GM23338 (cell line): ENCODE measurements around the gene CDYL. TPM values are rescaled to one million over a fixed set of nuclear protein-coding genes. Genes with fewer than 3 reads are reported as not detected.

Experiments
- ATAC-seq: fragments of 200-7000 bp; cut with Tn5 transposase; 3 replicates; pipeline ENCODE4 v1.9.1; 2020
- DNase-seq: peaks from one replicate; pipeline ENCODE4 v3.0.0-alpha.2; 2015; ENCODE audit warnings: low spot score
- H2AFZ ChIP-seq: fragments of 200-600 bp; sonication (generic); 2 replicates; pipeline ENCODE4 v1.8.0; 2016; ENCODE audit warnings: antibody characterized with exemption, mild to moderate bottlenecking, moderate library complexity
- H3F3A ChIP-seq: fragments of 200-600 bp; sonication (generic); replicated peaks from 2 replicates; pipeline ENCODE4 v1.8.0; 2017; ENCODE audit warnings: antibody characterized with exemption, mixed run types, low read depth
- H3K27ac ChIP-seq: fragments of 200-600 bp; sonication (generic); 2 replicates; pipeline ENCODE4 v1.6.1; 2016; ENCODE audit warnings: low read depth
- H3K27me3 ChIP-seq: fragments of 200-600 bp; sonication (generic); 2 replicates; pipeline ENCODE4 v1.8.0; 2016; ENCODE audit warnings: mild to moderate bottlenecking, mixed run types, moderate library complexity; ENCODE audit not compliant: insufficient read depth
- H3K36me3 ChIP-seq: fragments of 200-600 bp; sonication (generic); 2 replicates; pipeline ENCODE4 v1.8.0; 2016; ENCODE audit warnings: mild to moderate bottlenecking; ENCODE audit not compliant: insufficient read depth
- H3K4me1 ChIP-seq: fragments of 200-600 bp; sonication (generic); 2 replicates; pipeline ENCODE4 v1.8.0; 2016; ENCODE audit warnings: mild to moderate bottlenecking, moderate library complexity; ENCODE audit not compliant: insufficient read depth
- H3K4me2 ChIP-seq: fragments of 200-600 bp; sonication (generic); 2 replicates; pipeline ENCODE4 v1.7.1; 2017; ENCODE audit warnings: mixed run types
- H3K4me3 ChIP-seq: fragments of 200-600 bp; sonication (generic); 2 replicates; pipeline ENCODE4 v1.6.1; 2016; ENCODE audit warnings: mixed run types
- H3K79me2 ChIP-seq: fragments of 200-600 bp; sonication (generic); replicated peaks from 2 replicates; pipeline ENCODE4 v1.8.0; 2017; ENCODE audit warnings: mild to moderate bottlenecking; ENCODE audit not compliant: insufficient read depth
- H3K9me2 ChIP-seq: fragments of 200-600 bp; sonication (generic); 2 replicates; pipeline ENCODE4 v1.8.0; 2017; ENCODE audit not compliant: insufficient read depth
- H4K20me1 ChIP-seq: fragments of 200-600 bp; sonication (generic); replicated peaks from 2 replicates; pipeline ENCODE4 v1.8.0; 2017; ENCODE audit warnings: mild to moderate bottlenecking; ENCODE audit not compliant: insufficient read depth
- H3K27ac Mint-ChIP-seq: 2 replicates; pipeline ENCODE4 v1.8.0; 2020; ENCODE audit warnings: inconsistent platforms, mild to moderate bottlenecking, moderate library complexity, mixed read lengths
- H3K27me3 Mint-ChIP-seq: 3 replicates; pipeline ENCODE4 v1.8.0; 2022; ENCODE audit warnings: low read depth, mild to moderate bottlenecking, moderate library complexity, mixed read lengths, inconsistent platforms; ENCODE audit not compliant: insufficient read depth, poor library complexity
- H3K36me3 Mint-ChIP-seq: 3 replicates; pipeline ENCODE4 v1.8.0; 2021; ENCODE audit warnings: low read depth, mild to moderate bottlenecking, inconsistent platforms, moderate library complexity, mixed read lengths
- H3K4me1 Mint-ChIP-seq: 3 replicates; pipeline ENCODE4 v1.8.0; 2020; ENCODE audit warnings: mild to moderate bottlenecking, inconsistent platforms, mixed read lengths
- H3K4me3 Mint-ChIP-seq: 3 replicates; pipeline ENCODE4 v1.8.0; 2021; ENCODE audit warnings: moderate library complexity, mild to moderate bottlenecking, inconsistent platforms, mixed read lengths
- H3K9me3 Mint-ChIP-seq: 3 replicates; pipeline ENCODE4 v1.8.0; 2020; ENCODE audit warnings: moderate library complexity, mild to moderate bottlenecking, inconsistent platforms, mixed read lengths
- CREB1 ChIP-seq: fragments of 250-450 bp; sonication (Bioruptor Pico); IDR thresholded peaks from 2 replicates; pipeline ENCODE4 v1.5.0; 2020; ENCODE audit warnings: low read depth, mild to moderate bottlenecking, moderate library complexity
- CTCF ChIP-seq, 2 experiments: fragments of 200-600 bp in 1 of 2; sonication (generic) in 1 of 2; conservative IDR thresholded peaks; 2 replicates each; pipeline versions ENCODE4 v1.5.1 to v1.6.1; 2016 to 2017; ENCODE audit warnings: antibody characterized with exemption in 2 of 2, low read depth in 2 of 2, mild to moderate bottlenecking in 2 of 2, moderate library complexity in 1 of 2
- EZH2phosphoT487 ChIP-seq: fragments of 200-600 bp; sonication (generic); IDR thresholded peaks from one replicate; pipeline ENCODE4 v1.8.1; 2018; ENCODE audit warnings: antibody characterized with exemption; ENCODE audit not compliant: unreplicated experiment
- POLR2AphosphoS5 ChIP-seq: IDR thresholded peaks from 2 replicates; pipeline ENCODE4 v1.6.1; 2016; ENCODE audit warnings: antibody characterized with exemption, low read depth
- ZNF331 ChIP-seq: fragments of 250-450 bp; sonication (Bioruptor Pico); IDR thresholded peaks from 2 replicates; pipeline ENCODE4 v1.5.0; 2020; ENCODE audit warnings: low read depth, mild to moderate bottlenecking, moderate library complexity
- ZNF462 ChIP-seq: fragments of 250-450 bp; sonication (Bioruptor Pico); IDR thresholded peaks from 2 replicates; pipeline ENCODE4 v1.5.0; 2020; ENCODE audit warnings: mild to moderate bottlenecking, moderate library complexity
- polyA plus RNA-seq: library from polyadenylated mRNA; unstranded; fragments of >200 nt; fragmentation: Nextera tagmentation; extraction: Ambion mirVana; gene quantifications from 2 replicates; pipeline ENCODE4 v1.2.1, GENCODE V29; 2016
- total RNA-seq: library from RNA; depleted of rRNA; stranded (reverse); fragments of >200 nt; shearing (Covaris generic); gene quantifications from 2 replicates; pipeline ENCODE4 v1.2.3, GENCODE V29; 2014

The CDYL gene
- total and polyA plus RNA-seq, 2 experiments from 2014 or later: 67.2 to 128 TPM

DNA sequence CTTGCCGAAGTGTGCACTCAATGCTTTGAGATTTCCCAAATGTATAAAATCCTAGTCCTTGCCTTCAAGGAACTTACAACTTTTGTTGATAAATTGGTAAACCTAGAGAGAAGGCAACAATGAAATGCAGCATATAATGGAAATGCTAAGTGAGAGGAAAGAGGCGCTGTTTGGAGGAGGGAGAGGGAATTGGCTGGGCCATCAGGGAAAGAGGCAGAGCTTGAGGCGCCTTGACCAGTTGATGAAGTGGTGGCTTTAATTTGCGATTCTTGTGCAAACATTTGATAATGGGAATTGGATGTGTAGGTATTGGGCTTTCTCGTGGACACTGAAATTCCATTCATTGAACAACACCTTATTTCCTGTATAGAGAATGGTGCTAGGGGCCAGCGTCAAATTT, 1.9 kb upstream of the CDYL start (continued):
- TF ChIP-seq ZNF462 (CRISPR knock-in tag): no peak
- TF ChIP-seq CTCF (conservative IDR thresholded peaks at IDR 0.05; ENCODE audit: low read depth in 2 of 2): no peak; a peak in 1 of 4 replicates
- TF ChIP-seq CREB1 (CRISPR knock-in tag): no peak
- no peak for TF ChIP-seq ZNF331 (CRISPR knock-in tag)
- no peak for TF ChIP-seq EZH2phosphoT487

DNA sequence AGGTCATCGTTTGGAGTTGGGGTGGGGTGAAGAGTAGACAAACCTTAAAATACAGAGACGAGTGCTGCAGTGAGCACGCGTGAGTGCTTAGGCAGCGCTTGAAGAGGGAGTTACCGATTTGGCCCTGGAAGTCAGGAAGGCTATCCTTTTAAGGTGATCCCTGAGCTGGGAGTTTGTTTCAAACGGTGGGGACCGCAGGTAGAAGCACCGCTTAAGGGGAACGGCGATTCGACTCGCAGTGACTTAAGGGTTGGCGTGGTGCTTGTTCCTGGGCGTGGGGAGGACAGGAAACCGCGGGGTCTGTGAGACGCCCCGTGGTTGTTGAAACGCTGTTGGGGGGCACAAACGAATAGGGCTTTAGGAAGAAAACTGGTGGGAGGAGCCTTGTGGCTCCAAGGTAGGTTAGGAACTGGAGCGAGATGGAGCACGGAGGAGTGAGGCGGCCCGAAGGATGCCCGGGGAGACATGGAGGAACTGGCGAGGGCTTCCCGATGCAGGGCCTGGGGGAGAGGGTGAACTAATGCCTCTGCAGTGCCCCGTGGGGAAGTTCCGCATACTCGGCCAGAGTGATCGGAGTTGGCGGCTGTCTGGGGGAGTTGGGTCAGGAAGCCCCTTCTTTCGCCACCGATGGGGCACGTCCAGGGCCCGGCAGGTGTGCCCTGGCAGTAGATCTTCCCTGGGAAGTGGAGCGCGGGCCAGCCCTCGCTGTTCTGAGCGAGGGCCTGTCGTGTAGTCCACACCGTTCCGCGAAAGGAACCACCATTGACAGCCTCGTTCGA, 1.3 kb upstream of the CDYL start:
- H3K9me2 ChIP-seq: no peaks in the 10 kb centered on the region
- H4K20me1 ChIP-seq: peaks cover 35% of the 10 kb centered on the region
- H3K27ac ChIP-seq: no peak overlapping the region
- peaks cover 21% of the 10 kb centered on the region for H3K36me3 Mint-ChIP-seq
- H3K4me3 ChIP-seq: peak overlapping the region; percentile 63
- H3F3A ChIP-seq: no peaks in the 10 kb centered on the region
- H3K36me3 ChIP-seq: no peaks in the 10 kb centered on the region
- H3K9me3 Mint-ChIP-seq: peaks cover 15% of the 10 kb centered on the region
- peaks cover 40% of the 10 kb centered on the region for H3K4me1 Mint-ChIP-seq
- ATAC-seq (peak; percentile 19), DNase-seq (peak; percentile 51)
- H3K4me1 ChIP-seq: peaks cover 20% of the 10 kb centered on the region
- H2AFZ ChIP-seq: no peak overlapping the region
- H3K27me3 ChIP-seq: peaks cover 29% of the 10 kb centered on the region
- H3K27me3 Mint-ChIP-seq: peaks cover 34% of the 10 kb centered on the region
- peak overlapping the region; percentile 88 for H3K4me2 ChIP-seq
- peak overlapping the region; percentile 64 for H3K27ac Mint-ChIP-seq
- peak overlapping the region; percentile 89 for H3K4me3 Mint-ChIP-seq
- peaks cover 54% of the 10 kb centered on the region for H3K79me2 ChIP-seq
- TF ChIP-seq POLR2AphosphoS5 (no peak; the same call in none of the 2 replicates), CTCF (conservative IDR thresholded peaks at IDR 0.05; ENCODE audit: low read depth in 2 of 2) (no peak), EZH2phosphoT487 (no peak)
